Neuronal stem cell (in vitro differentiated cells): ENCODE measurements around the gene CHCHD3.

ENCODE experiments used
- DNase-seq: peaks from one replicate; pipeline ENCODE4 v3.0.0-alpha.2; 2013; ENCODE audit warnings: low spot score
- H2AFZ ChIP-seq: one replicate; pipeline ENCODE4 v1.6.1; 2013; ENCODE audit warnings: mild to moderate bottlenecking, low read length, inconsistent platforms
- H2AK5ac ChIP-seq: 2 replicates; pipeline ENCODE4 v1.6.1; 2013; ENCODE audit warnings: low read depth, mild to moderate bottlenecking, inconsistent platforms, low read length, moderate library complexity, mixed read lengths
- H2BK120ac ChIP-seq: 2 replicates; pipeline ENCODE4 v1.6.1; 2013; ENCODE audit warnings: low read depth, mild to moderate bottlenecking, inconsistent platforms, low read length, moderate library complexity, mixed read lengths
- H2BK12ac ChIP-seq: one replicate; pipeline ENCODE4 v1.6.1; 2013; ENCODE audit warnings: low read length, inconsistent platforms
- H2BK15ac ChIP-seq: 2 replicates; pipeline ENCODE4 v1.6.1; 2013; ENCODE audit warnings: mild to moderate bottlenecking, low read length, inconsistent platforms, mixed read lengths
- H2BK5ac ChIP-seq: one replicate; pipeline ENCODE4 v1.6.1; 2013; ENCODE audit warnings: inconsistent platforms, mild to moderate bottlenecking, low read length, moderate library complexity
- H3K14ac ChIP-seq: one replicate; pipeline ENCODE4 v1.6.1; 2013; ENCODE audit warnings: low read length, inconsistent platforms
- H3K18ac ChIP-seq: 2 replicates; pipeline ENCODE4 v1.6.1; 2013; ENCODE audit warnings: low read length, inconsistent platforms
- H3K23ac ChIP-seq: 2 replicates; pipeline ENCODE4 v1.6.1; 2013; ENCODE audit warnings: low read depth, mild to moderate bottlenecking, mixed read lengths, low read length, inconsistent platforms; ENCODE audit not compliant: poor library complexity
- H3K27ac ChIP-seq: replicated peaks from 3 replicates; pipeline ENCODE4 v1.5.1; 2013; ENCODE audit warnings: low read length, inconsistent platforms
- H3K27me3 ChIP-seq, 3 experiments: 2 replicates each; pipeline ENCODE4 v1.6.1; 2013; ENCODE audit warnings: low read length in 3 of 3, mild to moderate bottlenecking in 2 of 3, inconsistent platforms in 1 of 3, low read depth in 1 of 3, mixed read lengths in 1 of 3, moderate library complexity in 1 of 3; ENCODE audit not compliant: control insufficient read depth in 3 of 3, insufficient read depth in 3 of 3
- H3K36me3 ChIP-seq, 2 donors: replicated peaks in 1 of 2; 2 replicates each; pipeline ENCODE4 v1.6.1; 2013; ENCODE audit warnings: low read length in 2 of 2; ENCODE audit not compliant: control insufficient read depth in 2 of 2, insufficient read depth in 2 of 2
- H3K4ac ChIP-seq: 2 replicates; pipeline ENCODE4 v1.6.1; 2013; ENCODE audit warnings: inconsistent platforms, mild to moderate bottlenecking, low read length, moderate library complexity
- H3K4me1 ChIP-seq, 2 donors: 1 replicate in 1 of 2; 2 replicates in 1 of 2; pipeline ENCODE4 v1.6.1; 2013; ENCODE audit warnings: low read length in 2 of 2, low read depth in 1 of 2; ENCODE audit not compliant: control insufficient read depth in 2 of 2, insufficient read depth in 1 of 2
- H3K4me2 ChIP-seq: one replicate; pipeline ENCODE4 v1.6.1; 2013; ENCODE audit warnings: mild to moderate bottlenecking, low read length, inconsistent platforms; ENCODE audit not compliant: insufficient read depth, poor library complexity, severe bottlenecking
- H3K4me3 ChIP-seq, 2 donors: 2 replicates each; pipeline ENCODE4 v1.5.1; 2013; ENCODE audit warnings: low read length in 2 of 2, mild to moderate bottlenecking in 2 of 2, inconsistent platforms in 1 of 2, moderate library complexity in 1 of 2
- H3K79me1 ChIP-seq: one replicate; pipeline ENCODE4 v1.6.1; 2013; ENCODE audit warnings: low read depth, mild to moderate bottlenecking, inconsistent platforms, low read length, moderate library complexity
- H3K9ac ChIP-seq: one replicate; pipeline ENCODE4 v1.6.1; 2013; ENCODE audit warnings: mild to moderate bottlenecking, low read depth, low read length, inconsistent platforms; ENCODE audit not compliant: poor library complexity
- H3K9me3 ChIP-seq, 2 donors: replicated peaks in 1 of 2; 2 replicates each; pipeline versions ENCODE3 to v1.6.1; 2013; ENCODE audit warnings: low read length in 2 of 2, mild to moderate bottlenecking in 2 of 2, inconsistent platforms in 1 of 2, low read depth in 1 of 2, mixed read lengths in 1 of 2, moderate library complexity in 1 of 2; ENCODE audit not compliant: control insufficient read depth in 2 of 2, insufficient read depth in 1 of 2
- H4K8ac ChIP-seq: one replicate; pipeline ENCODE4 v1.6.1; 2013; ENCODE audit warnings: low read depth, mild to moderate bottlenecking, inconsistent platforms, low read length, moderate library complexity
- H4K91ac ChIP-seq: one replicate; pipeline ENCODE4 v1.6.1; 2013; ENCODE audit warnings: low read length, low read depth, mild to moderate bottlenecking, inconsistent platforms; ENCODE audit not compliant: poor library complexity
- WGBS, 2 donors: extraction: QIAGEN DNeasy Blood & Tissue Kit; methylation state at CpG; one replicate each; pipeline ENCODE4 v1.1.7; 2013; ENCODE audit warnings: missing lambda C conversion rate in 2 of 2, mixed read lengths in 1 of 2; ENCODE audit not compliant: insufficient read length in 2 of 2, insufficient replicate concordance in 1 of 2; ENCODE audit errors: extremely low coverage in 2 of 2; 5-methylcytosine and 5-hydroxymethylcytosine counted together

Gene CHCHD3

GRCh38 chr7:132764762-132765161 is 317.1 kb downstream of the CHCHD3 start:
- Histone ChIP-seq H3K18ac (no peak overlapping the region), H3K23ac (no peak overlapping the region), H2BK5ac (no peak overlapping the region), H2BK15ac (no peak overlapping the region), H4K91ac (no peak overlapping the region), H3K4me2 (no peak overlapping the region), H3K79me1 (no peaks in the 10 kb centered on the region), H2AK5ac (no peak overlapping the region), H3K4ac (no peak overlapping the region), H2BK120ac (no peak overlapping the region), H3K36me3 (no peaks in the 10 kb centered on the region), H2AFZ (no peak overlapping the region), H2BK12ac (no peak overlapping the region), H3K4me3 (no peak overlapping the region), H3K27ac (no peak overlapping the region), H3K14ac (no peak overlapping the region), H3K9me3 (no peaks in the 10 kb centered on the region), H4K8ac (no peak overlapping the region), H3K27me3 (no peaks in the 10 kb centered on the region), H3K9ac (no peak overlapping the region), H3K4me1 (no peaks in the 10 kb centered on the region)
- no CpG with 5 or more reads among the region's 5 CpGs for WGBS, 2 donors
- no peak for DNase-seq

GRCh38 chr7:132760866-132761265 is 321.0 kb downstream of the CHCHD3 start:
- H3K36me3 ChIP-seq: no peaks in the 10 kb centered on the region
- H3K9ac ChIP-seq: no peak overlapping the region
- H4K8ac ChIP-seq: no peak overlapping the region
- no peak overlapping the region for H2BK5ac ChIP-seq
- H3K4ac ChIP-seq: no peak overlapping the region
- H2BK12ac ChIP-seq: no peak overlapping the region
- no peak overlapping the region for H3K23ac ChIP-seq
- peaks cover 0 to 4% (median 0%) of the 10 kb centered on the region in 3 experiments for H3K27me3 ChIP-seq
- DNase-seq: no peak
- H3K18ac ChIP-seq: no peak overlapping the region
- H2AK5ac ChIP-seq: no peak overlapping the region
- no peak overlapping the region for H3K14ac ChIP-seq
- no peaks in the 10 kb centered on the region for H3K9me3 ChIP-seq
- H2AFZ ChIP-seq: no peak overlapping the region
- no peaks in the 10 kb centered on the region for H3K79me1 ChIP-seq
- H2BK15ac ChIP-seq: no peak overlapping the region
- H3K4me3 ChIP-seq: no peak overlapping the region
- no CpG with 5 or more reads among the region's 7 CpGs for WGBS, 2 donors
- no peak overlapping the region for H4K91ac ChIP-seq
- H3K4me2 ChIP-seq: no peak overlapping the region
- H3K4me1 ChIP-seq: no peaks in the 10 kb centered on the region
- H3K27ac ChIP-seq: no peak overlapping the region
- H2BK120ac ChIP-seq: no peak overlapping the region

DNA sequence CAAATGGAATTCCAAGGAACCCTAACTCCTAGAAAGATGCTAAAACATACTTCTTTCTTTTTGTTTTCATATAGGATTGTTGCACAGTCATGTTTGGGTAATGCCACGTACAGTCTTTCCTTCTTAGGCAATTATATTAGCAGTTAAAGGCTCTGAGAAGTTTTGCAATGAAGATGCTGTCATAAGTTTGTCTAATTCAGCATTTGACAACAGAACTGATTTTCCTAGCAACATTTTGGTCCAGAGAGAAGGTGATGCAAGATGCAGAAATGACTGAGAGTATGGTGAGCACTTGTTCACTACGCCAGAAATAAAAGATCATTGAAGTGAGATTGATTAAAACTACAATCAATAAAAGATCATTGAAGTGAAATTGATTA is 321.7 kb downstream of the CHCHD3 start:
- Histone ChIP-seq H3K14ac (no peak overlapping the region), H3K9me3 (no peaks in the 10 kb centered on the region), H3K36me3 (no peaks in the 10 kb centered on the region), H4K91ac (no peak overlapping the region), H4K8ac (no peak overlapping the region), H3K4ac (no peak overlapping the region), H2BK12ac (no peak overlapping the region), H3K4me3 (no peak overlapping the region), H2BK120ac (no peak overlapping the region), H3K4me2 (no peak overlapping the region), H3K79me1 (no peaks in the 10 kb centered on the region), H3K18ac (no peak overlapping the region), H3K27ac (no peak overlapping the region), H3K23ac (no peak overlapping the region), H2BK15ac (no peak overlapping the region), H3K9ac (no peak overlapping the region), H2AK5ac (no peak overlapping the region), H2BK5ac (no peak overlapping the region), H3K27me3 (peaks cover 0 to 4% (median 0%) of the 10 kb centered on the region in 3 experiments), H2AFZ (no peak overlapping the region), H3K4me1 (no peaks in the 10 kb centered on the region)
- WGBS, 2 donors: no CpG with 5 or more reads among the region's 2 CpGs
- no peak for DNase-seq

- Histone ChIP-seq H4K8ac (no peak overlapping the region), H2BK120ac (no peak overlapping the region), H3K36me3 (no peaks in the 10 kb centered on the region), H3K14ac (no peak overlapping the region), H2AK5ac (no peak overlapping the region), H3K27me3 (peaks cover 0 to 4% (median 0%) of the 10 kb centered on the region in 3 experiments), H3K4ac (peak overlapping the region; percentile 15), H2BK12ac (peak overlapping the region; percentile 63), H3K4me1 (no peaks in the 10 kb centered on the region), H3K4me3 (no peak overlapping the region), H2BK15ac (no peak overlapping the region), H2AFZ (no peak overlapping the region), H3K9me3 (no peaks in the 10 kb centered on the region), H4K91ac (no peak overlapping the region), H2BK5ac (no peak overlapping the region), H3K4me2 (no peak overlapping the region), H3K23ac (no peak overlapping the region), H3K79me1 (no peaks in the 10 kb centered on the region), H3K18ac (no peak overlapping the region), H3K27ac (no peak overlapping the region), H3K9ac (no peak overlapping the region)
- DNase-seq: no peak
- WGBS, 2 donors: no CpG with 5 or more reads among the region's 15 CpGs
Measured at GRCh38 chr7:132759482-132760243, 322.2 kb downstream of the CHCHD3 start.
